ENCODE measurements around the gene NEK10. TPM values are rescaled to one million over a fixed set of nuclear protein-coding genes. Genes with fewer than 3 reads are reported as not detected.

NEK10 gene
- total RNA-seq, 1 experiment from 2014 or later, result 4.3 TPM

DNA sequence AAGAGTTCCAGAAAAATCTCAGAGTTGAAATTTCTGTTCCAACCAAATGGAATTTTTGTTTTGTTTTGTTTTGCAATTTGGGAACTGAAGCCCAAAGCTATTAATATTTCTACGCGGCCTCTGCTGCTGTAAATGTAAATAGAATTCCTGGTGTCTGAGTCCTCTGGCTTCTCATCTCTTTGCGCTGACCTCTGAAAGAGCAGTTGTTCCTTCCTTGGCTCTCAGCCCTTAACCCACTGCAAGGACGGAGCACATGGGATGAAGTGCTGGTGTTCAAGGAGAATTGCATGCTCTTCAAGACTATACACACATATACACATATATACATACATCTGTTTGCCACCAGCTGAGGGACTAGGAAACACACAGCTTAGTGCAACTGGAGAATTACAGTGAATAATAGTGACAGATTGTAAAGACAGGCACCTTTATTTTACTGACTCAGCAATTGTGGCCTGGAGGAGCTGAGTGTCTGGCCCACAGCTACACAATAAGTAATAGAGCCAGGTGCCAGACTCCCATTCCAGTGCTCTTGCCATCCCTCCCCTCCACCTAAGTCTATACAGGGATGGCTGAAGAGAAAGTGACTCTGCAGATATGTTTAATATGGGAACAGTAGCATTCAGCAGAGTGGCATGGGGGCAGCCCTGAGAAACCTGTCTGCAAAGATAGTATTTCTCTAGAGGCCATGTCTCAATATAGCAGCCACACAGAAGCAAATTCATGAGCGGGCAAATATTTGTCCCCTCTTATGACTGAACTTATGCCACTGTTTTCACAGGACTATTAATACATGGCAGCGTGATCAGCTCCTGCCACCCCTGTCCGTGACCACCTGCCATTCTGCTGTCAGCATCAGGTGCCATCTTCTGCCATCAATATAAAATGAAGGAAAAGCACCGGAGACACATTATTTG lies 42.3 kb downstream of the NEK10 start:
- Histone ChIP-seq H3K4me1 (replicated peaks; ENCODE audit: insufficient read depth) (peaks cover 5% of the 10 kb centered on the region; the same call in 1 of the 2 replicates), H3K36me3 (ENCODE audit: low read depth) (no peaks in the 10 kb centered on the region), H3K27ac (no peak overlapping the region), H3F3A (ENCODE audit: insufficient read depth, low read depth) (no peaks in the 10 kb centered on the region), H3K27me3 (ENCODE audit: insufficient read depth, low read depth) (no peaks in the 10 kb centered on the region), H3K4me3 (no peak overlapping the region), H2AFZ (no peak overlapping the region), H4K20me1 (ENCODE audit: insufficient read depth) (no peaks in the 10 kb centered on the region), H3K79me2 (ENCODE audit: low read depth) (no peaks in the 10 kb centered on the region), H3K4me2 (no peak overlapping the region), H3K9me3 (ENCODE audit: insufficient read depth, low read depth) (no peaks in the 10 kb centered on the region; the same call in 1 of the 2 replicates), H3K9me2 (ENCODE audit: insufficient read depth) (no peaks in the 10 kb centered on the region)
- ChIA-PET POLR2A (ENCODE audit: unreplicated experiment) (no interaction called here), CTCF (no interaction called here)
- intact Hi-C loops (cut with micrococcal nuclease; ENCODE audit: unreplicated experiment), result no loop called here
- no peak for DNase-seq
- TF ChIP-seq, protein P1, sequence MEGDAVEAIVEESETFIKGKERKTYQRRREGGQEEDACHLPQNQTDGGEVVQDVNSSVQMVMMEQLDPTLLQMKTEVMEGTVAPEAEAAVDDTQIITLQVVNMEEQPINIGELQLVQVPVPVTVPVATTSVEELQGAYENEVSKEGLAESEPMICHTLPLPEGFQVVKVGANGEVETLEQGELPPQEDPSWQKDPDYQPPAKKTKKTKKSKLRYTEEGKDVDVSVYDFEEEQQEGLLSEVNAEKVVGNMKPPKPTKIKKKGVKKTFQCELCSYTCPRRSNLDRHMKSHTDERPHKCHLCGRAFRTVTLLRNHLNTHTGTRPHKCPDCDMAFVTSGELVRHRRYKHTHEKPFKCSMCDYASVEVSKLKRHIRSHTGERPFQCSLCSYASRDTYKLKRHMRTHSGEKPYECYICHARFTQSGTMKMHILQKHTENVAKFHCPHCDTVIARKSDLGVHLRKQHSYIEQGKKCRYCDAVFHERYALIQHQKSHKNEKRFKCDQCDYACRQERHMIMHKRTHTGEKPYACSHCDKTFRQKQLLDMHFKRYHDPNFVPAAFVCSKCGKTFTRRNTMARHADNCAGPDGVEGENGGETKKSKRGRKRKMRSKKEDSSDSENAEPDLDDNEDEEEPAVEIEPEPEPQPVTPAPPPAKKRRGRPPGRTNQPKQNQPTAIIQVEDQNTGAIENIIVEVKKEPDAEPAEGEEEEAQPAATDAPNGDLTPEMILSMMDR (conservative IDR thresholded peaks at IDR 0.05), result no peak
- no peak for TF ChIP-seq EZH2 (IDR thresholded peaks at IDR 0.05; ENCODE audit: low read depth)
- BruUV-seq (replicated peaks), result no TSS peak

DNA sequence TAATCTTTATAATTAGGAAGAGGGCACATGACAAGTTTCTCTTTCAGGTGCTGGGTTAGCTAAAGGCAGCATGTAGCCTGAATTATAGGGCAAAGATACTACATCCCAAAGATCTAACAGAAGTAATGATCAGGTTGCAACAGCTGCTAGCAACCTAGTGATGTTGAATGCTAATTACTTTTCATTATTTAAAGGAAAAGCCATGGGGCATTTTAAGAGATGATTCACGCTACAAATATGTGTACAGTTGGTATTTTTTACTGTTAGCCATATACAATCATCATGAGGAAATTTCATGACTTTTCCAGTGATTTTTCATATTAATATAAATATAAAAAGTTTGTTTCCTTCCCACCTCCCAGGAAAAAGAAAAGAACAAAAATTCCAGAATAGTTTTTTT lies 43.0 kb downstream of the NEK10 start:
- intact Hi-C loops (cut with micrococcal nuclease; ENCODE audit: unreplicated experiment), result no loop called here
- Histone ChIP-seq H3K9me3 (ENCODE audit: insufficient read depth, low read depth) (no peaks in the 10 kb centered on the region; the same call in 1 of the 2 replicates), H2AFZ (no peak overlapping the region), H3K9me2 (ENCODE audit: insufficient read depth) (no peaks in the 10 kb centered on the region), H3K4me1 (replicated peaks; ENCODE audit: insufficient read depth) (peaks cover 5% of the 10 kb centered on the region; the same call in 1 of the 2 replicates), H3K79me2 (ENCODE audit: low read depth) (no peaks in the 10 kb centered on the region), H3K36me3 (ENCODE audit: low read depth) (no peaks in the 10 kb centered on the region), H3K4me2 (no peak overlapping the region), H4K20me1 (ENCODE audit: insufficient read depth) (no peaks in the 10 kb centered on the region), H3F3A (ENCODE audit: insufficient read depth, low read depth) (no peaks in the 10 kb centered on the region), H3K4me3 (no peak overlapping the region), H3K27me3 (ENCODE audit: insufficient read depth, low read depth) (no peaks in the 10 kb centered on the region), H3K27ac (no peak overlapping the region)
- ChIA-PET CTCF (no interaction called here), POLR2A (ENCODE audit: unreplicated experiment) (no interaction called here)
- no TSS peak for BruUV-seq (replicated peaks)
- DNase-seq, result no peak
- TF ChIP-seq, protein P1 (conservative IDR thresholded peaks at IDR 0.05), result no peak
- no peak for TF ChIP-seq EZH2 (IDR thresholded peaks at IDR 0.05; ENCODE audit: low read depth)

DNA sequence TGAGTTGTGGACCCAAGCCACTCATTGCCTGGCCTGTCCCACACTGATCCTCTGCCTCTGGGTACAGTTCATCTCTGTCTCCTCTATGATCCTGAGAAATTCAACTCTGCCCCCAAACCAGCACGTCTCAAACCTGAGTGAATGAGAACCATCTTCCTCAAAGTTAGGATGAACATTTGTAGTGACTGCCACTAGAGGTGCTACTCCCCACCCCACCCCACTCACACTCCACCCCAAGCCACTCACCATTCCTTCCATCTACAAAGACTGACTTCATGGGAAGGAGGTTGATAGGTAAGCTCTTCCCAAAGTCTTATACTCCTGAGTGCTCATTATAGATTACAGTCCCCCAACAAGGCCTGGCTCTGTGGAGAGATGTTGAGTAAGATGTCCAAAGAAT lies 43.8 kb downstream of the NEK10 start:
- no TSS peak for BruUV-seq (replicated peaks)
- Histone ChIP-seq H3K27me3 (ENCODE audit: insufficient read depth, low read depth) (no peaks in the 10 kb centered on the region), H3K9me3 (ENCODE audit: insufficient read depth, low read depth) (no peaks in the 10 kb centered on the region; the same call in 1 of the 2 replicates), H3K4me2 (no peak overlapping the region), H3K4me3 (no peak overlapping the region), H2AFZ (no peak overlapping the region), H3F3A (ENCODE audit: insufficient read depth, low read depth) (no peaks in the 10 kb centered on the region), H3K4me1 (replicated peaks; ENCODE audit: insufficient read depth) (peaks cover 5% of the 10 kb centered on the region; the same call in 1 of the 2 replicates), H3K9me2 (ENCODE audit: insufficient read depth) (no peaks in the 10 kb centered on the region), H3K27ac (no peak overlapping the region), H3K36me3 (ENCODE audit: low read depth) (no peaks in the 10 kb centered on the region), H3K79me2 (ENCODE audit: low read depth) (no peaks in the 10 kb centered on the region), H4K20me1 (ENCODE audit: insufficient read depth) (no peaks in the 10 kb centered on the region)
- TF ChIP-seq EZH2 (IDR thresholded peaks at IDR 0.05; ENCODE audit: low read depth), result no peak
- TF ChIP-seq, protein P1 (conservative IDR thresholded peaks at IDR 0.05), result no peak
- POLR2A ChIA-PET (ENCODE audit: unreplicated experiment), result no interaction called here
- no peak for DNase-seq
- intact Hi-C loops (cut with micrococcal nuclease; ENCODE audit: unreplicated experiment), result no loop called here
- CTCF ChIA-PET, result no interaction called here

Measured in PC-9 (cell line).